IMR-90 (cell line): Measurements from ENCODE around the gene LILRA6.

Source experiments
- CEBPB ChIP-seq: IDR thresholded peaks from 2 replicates; pipeline ENCODE4 v1.6.1; 2012; ENCODE audit warnings: low read depth, low read length, improper control_type of control experiment
- FOS ChIP-seq: fragments of 150-350 bp; IDR thresholded peaks from 2 replicates; pipeline ENCODE4 v1.6.1; 2016; ENCODE audit warnings: low read depth, low read length
- MAFK ChIP-seq: IDR thresholded peaks from 2 replicates; pipeline ENCODE4 v1.6.1; 2012; ENCODE audit warnings: low read depth, low read length, improper control_type of control experiment
- MXI1 ChIP-seq: IDR thresholded peaks from 2 replicates; pipeline ENCODE4 v1.6.1; 2012; ENCODE audit warnings: low read depth, mild to moderate bottlenecking, low read length, moderate library complexity, borderline replicate concordance
- POLR2A ChIP-seq: IDR thresholded peaks from 2 replicates; pipeline ENCODE4 v1.6.1; 2012; ENCODE audit warnings: mild to moderate bottlenecking, low read depth, low read length
- RAD21 ChIP-seq: IDR thresholded peaks from 2 replicates; pipeline ENCODE4 v1.6.1; 2012; ENCODE audit warnings: low read length, improper control_type of control experiment
- RFX5 ChIP-seq: IDR thresholded peaks from 2 replicates; pipeline ENCODE4 v1.8.0; 2012; ENCODE audit warnings: low read depth, mild to moderate bottlenecking, low read length, moderate library complexity
- SMC3 ChIP-seq: fragments of 150-350 bp; IDR thresholded peaks from 2 replicates; pipeline ENCODE4 v1.6.1; 2016; ENCODE audit warnings: low read depth, mild to moderate bottlenecking, antibody characterized with exemption, low read length, moderate library complexity
- TF ChIP-seq, protein P1 (sequence below): conservative IDR thresholded peaks from 2 replicates; pipeline ENCODE4 v1.5.1; 2012; ENCODE audit warnings: mild to moderate bottlenecking, low read depth, low read length, improper control_type of control experiment
- TF ChIP-seq, protein P2 (sequence below): fragments of 150-350 bp; IDR thresholded peaks from 2 replicates; pipeline ENCODE4 v1.6.1; 2017; ENCODE audit warnings: mild to moderate bottlenecking, antibody characterized with exemption, low read length, low read depth

DNA sequence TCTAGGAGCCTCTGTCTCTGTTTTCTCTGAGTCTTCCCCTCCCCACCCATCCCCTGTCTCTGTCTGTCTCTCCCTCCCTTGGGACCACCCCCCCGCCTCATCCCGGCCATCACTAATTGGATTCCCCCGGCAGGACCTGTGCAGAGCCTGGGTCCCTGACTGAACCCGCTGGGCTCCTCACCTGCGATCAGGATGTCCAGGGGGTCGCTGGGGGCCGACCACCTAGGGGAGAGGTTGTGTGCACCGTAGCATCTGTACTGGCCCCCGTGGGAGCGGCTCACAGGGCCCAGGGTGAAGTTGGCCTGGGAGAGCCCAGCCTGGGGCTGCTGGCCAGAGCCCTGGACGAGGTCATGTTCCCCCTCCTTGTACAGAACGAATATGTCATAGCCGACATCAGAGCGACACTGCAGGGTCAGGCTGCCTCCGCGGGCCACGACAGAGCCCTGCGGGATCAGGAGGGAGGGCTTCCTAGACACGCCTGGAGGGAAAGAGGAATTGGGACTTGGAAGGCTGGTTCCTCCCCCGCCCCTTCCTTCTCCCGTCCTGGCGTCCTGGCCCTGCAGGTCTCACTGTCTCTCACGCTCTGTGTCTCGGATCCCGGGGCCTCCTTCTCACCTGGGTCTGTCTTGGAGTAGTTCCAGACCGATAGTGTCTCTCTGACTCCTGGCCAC lies 12.7 kb upstream of the LILRA6 start:
- TF ChIP-seq, protein P1, sequence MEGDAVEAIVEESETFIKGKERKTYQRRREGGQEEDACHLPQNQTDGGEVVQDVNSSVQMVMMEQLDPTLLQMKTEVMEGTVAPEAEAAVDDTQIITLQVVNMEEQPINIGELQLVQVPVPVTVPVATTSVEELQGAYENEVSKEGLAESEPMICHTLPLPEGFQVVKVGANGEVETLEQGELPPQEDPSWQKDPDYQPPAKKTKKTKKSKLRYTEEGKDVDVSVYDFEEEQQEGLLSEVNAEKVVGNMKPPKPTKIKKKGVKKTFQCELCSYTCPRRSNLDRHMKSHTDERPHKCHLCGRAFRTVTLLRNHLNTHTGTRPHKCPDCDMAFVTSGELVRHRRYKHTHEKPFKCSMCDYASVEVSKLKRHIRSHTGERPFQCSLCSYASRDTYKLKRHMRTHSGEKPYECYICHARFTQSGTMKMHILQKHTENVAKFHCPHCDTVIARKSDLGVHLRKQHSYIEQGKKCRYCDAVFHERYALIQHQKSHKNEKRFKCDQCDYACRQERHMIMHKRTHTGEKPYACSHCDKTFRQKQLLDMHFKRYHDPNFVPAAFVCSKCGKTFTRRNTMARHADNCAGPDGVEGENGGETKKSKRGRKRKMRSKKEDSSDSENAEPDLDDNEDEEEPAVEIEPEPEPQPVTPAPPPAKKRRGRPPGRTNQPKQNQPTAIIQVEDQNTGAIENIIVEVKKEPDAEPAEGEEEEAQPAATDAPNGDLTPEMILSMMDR = no peak
- no peak for TF ChIP-seq RAD21
- no peak for TF ChIP-seq POLR2A
- TF ChIP-seq, protein P2, sequence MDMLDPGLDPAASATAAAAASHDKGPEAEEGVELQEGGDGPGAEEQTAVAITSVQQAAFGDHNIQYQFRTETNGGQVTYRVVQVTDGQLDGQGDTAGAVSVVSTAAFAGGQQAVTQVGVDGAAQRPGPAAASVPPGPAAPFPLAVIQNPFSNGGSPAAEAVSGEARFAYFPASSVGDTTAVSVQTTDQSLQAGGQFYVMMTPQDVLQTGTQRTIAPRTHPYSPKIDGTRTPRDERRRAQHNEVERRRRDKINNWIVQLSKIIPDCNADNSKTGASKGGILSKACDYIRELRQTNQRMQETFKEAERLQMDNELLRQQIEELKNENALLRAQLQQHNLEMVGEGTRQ = no peak
- no peak for TF ChIP-seq SMC3
- no peak for TF ChIP-seq CEBPB
- TF ChIP-seq MXI1 = no peak
- no peak for TF ChIP-seq FOS
- no peak for TF ChIP-seq RFX5
- no peak for TF ChIP-seq MAFK
